K562 (cell line): ENCODE data around the gene FKBP7. TPM values are rescaled to one million over a fixed set of nuclear protein-coding genes. Genes with fewer than 3 reads are reported as not detected.

Experiments
- CBX1 ChIP-seq: sonication (generic); IDR thresholded peaks from 2 replicates; pipeline ENCODE4 v1.6.1; 2016; ENCODE audit warnings: antibody characterized with exemption, low read depth, mild to moderate bottlenecking
- U2AF1 ChIP-seq: fragments of 200-400 bp; formaldehyde crosslinking; optimal IDR thresholded peaks from 2 replicates; pipeline ENCODE3; 2017; ENCODE audit warnings: mild to moderate bottlenecking, low read depth, low read length, moderate library complexity
- polyA plus RNA-seq, 8 experiments: library from polyadenylated mRNA; depleted of rRNA in 4 of 8; stranded (reverse) in 5 of 8; unstranded in 3 of 8; fragments of >200 nt; fragmentation: Nextera tagmentation in 2 of 8; fragmentation: Illumina TruSeq in 1 of 8; extraction: Ambion mirVana in 2 of 8; extraction: Trizol in 1 of 8; gene quantifications; 2 replicates each; pipeline versions ENCODE4 v1.2.1 to v1.2.3, GENCODE V29; 2011 to 2014; ENCODE audit warnings: inconsistent platforms in 1 of 8, missing spikeins in 1 of 8
- total RNA-seq, 7 experiments: library from RNA; depleted of rRNA in 6 of 7; stranded (reverse); fragments of >200 nt in 6 of 7; fragmentation: Illumina TruSeq in 2 of 7; extraction: Trizol in 2 of 7; gene quantifications; 2 replicates each; pipeline versions ENCODE4 v1.2.1 to v1.2.3, GENCODE V29; 2011 to 2021; ENCODE audit warnings: low replicate concordance in 1 of 7
- TF ChIP-seq, protein P1 (sequence below): fragments of 250-450 bp; sonication (Bioruptor Pico); IDR thresholded peaks from 2 replicates; pipeline ENCODE4 v1.5.0; 2021; ENCODE audit warnings: mild to moderate bottlenecking, moderate library complexity
- TF ChIP-seq, protein P2 (sequence below), 2 experiments: fragments of 450-650 bp; IDR thresholded peaks; 2 replicates each; pipeline ENCODE4 v1.6.1; 2016; ENCODE audit warnings: mild to moderate bottlenecking in 2 of 2, borderline replicate concordance in 1 of 2, low read depth in 1 of 2, moderate library complexity in 1 of 2
- TF ChIP-seq, protein P3 (sequence below), 2 experiments: fragments of 450-650 bp in 1 of 2; IDR thresholded peaks; 2 replicates each; pipeline ENCODE4 v1.6.1; 2011 to 2017; ENCODE audit warnings: low read depth in 2 of 2, antibody characterized with exemption in 1 of 2, borderline replicate concordance in 1 of 2, low read length in 1 of 2, mild to moderate bottlenecking in 1 of 2, mixed read lengths in 1 of 2; ENCODE audit not compliant: control insufficient read depth in 1 of 2

The FKBP7 gene
- total and polyA plus RNA-seq, 9 of the 15 experiments (the other 6 are each of a cell fraction or from before 2014, with no cell fraction given) = 6.1 to 23.2 (median 19.0) TPM

DNA sequence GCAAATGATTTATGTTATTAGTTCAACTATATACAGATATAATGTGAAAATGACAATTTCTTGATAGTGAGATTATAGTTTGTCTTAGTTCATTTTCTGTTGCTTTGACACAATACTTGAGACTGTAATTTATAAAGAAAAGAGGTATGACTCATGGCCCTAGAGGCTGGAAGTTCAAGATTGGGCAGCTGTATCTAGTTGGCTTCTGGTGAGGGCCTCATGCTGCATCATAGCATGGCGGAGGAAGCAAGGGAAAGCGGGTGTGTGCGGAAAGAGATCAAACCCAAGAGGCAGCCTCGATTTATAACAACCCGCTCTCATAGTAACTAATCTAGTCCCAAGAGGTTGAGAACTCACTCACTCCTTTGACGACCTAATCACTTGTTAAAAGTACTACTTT, 13.2 kb upstream of the FKBP7 start (continued):
- TF ChIP-seq, protein P1, sequence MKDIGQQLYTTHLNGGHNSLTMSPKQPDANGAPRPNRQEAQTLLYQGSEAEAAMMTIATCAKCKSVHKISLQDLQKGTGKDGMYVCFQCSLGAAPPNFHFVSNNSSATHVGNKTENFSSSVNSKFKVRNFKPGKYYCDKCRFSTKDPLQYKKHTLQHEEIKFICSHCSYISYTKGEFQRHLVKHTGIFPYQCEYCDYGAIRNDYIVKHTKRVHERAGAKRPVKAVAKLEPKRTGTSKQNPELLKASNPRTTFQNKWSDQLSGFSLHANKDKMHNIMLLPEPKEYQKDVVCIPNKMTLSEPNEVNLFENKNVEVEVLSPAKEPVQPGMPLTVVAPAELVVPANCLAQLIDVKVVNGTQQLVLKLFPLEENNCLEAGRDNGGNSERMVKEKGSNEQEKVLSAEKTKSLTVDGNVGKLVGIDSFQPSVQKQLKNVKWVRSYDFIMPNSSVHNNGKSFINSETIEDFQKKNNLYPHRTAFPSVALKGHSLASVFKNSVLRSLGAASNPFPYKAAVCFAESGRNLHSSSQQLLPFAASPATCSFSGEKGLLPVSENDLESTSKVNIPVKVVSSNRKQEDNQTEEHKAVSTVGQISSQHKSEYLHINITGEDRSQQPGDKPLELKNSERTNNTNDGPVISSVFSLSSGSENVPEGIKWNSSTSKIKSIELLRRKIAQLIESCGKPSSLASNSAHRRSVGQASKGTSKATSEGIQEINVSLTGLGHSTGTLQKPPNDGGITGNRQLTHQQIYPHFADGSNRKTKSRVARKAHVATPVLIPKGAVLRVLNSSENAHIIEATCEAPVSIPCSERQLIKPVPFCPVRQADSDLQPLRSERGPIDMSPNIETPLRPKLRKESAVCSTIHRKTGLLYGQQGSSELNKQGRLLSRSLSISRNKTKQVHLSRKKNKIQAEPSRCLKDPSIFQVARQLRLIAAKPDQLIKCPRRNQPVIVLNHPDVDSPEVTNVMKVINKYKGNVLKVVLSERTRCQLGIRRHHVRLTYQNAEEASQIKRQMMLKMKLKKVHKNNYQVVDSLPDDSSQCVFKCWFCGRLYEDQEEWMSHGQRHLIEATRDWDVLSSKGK (CRISPR knock-in tag) = no peak
- TF ChIP-seq U2AF1 = no peak
- TF ChIP-seq, protein P2, sequence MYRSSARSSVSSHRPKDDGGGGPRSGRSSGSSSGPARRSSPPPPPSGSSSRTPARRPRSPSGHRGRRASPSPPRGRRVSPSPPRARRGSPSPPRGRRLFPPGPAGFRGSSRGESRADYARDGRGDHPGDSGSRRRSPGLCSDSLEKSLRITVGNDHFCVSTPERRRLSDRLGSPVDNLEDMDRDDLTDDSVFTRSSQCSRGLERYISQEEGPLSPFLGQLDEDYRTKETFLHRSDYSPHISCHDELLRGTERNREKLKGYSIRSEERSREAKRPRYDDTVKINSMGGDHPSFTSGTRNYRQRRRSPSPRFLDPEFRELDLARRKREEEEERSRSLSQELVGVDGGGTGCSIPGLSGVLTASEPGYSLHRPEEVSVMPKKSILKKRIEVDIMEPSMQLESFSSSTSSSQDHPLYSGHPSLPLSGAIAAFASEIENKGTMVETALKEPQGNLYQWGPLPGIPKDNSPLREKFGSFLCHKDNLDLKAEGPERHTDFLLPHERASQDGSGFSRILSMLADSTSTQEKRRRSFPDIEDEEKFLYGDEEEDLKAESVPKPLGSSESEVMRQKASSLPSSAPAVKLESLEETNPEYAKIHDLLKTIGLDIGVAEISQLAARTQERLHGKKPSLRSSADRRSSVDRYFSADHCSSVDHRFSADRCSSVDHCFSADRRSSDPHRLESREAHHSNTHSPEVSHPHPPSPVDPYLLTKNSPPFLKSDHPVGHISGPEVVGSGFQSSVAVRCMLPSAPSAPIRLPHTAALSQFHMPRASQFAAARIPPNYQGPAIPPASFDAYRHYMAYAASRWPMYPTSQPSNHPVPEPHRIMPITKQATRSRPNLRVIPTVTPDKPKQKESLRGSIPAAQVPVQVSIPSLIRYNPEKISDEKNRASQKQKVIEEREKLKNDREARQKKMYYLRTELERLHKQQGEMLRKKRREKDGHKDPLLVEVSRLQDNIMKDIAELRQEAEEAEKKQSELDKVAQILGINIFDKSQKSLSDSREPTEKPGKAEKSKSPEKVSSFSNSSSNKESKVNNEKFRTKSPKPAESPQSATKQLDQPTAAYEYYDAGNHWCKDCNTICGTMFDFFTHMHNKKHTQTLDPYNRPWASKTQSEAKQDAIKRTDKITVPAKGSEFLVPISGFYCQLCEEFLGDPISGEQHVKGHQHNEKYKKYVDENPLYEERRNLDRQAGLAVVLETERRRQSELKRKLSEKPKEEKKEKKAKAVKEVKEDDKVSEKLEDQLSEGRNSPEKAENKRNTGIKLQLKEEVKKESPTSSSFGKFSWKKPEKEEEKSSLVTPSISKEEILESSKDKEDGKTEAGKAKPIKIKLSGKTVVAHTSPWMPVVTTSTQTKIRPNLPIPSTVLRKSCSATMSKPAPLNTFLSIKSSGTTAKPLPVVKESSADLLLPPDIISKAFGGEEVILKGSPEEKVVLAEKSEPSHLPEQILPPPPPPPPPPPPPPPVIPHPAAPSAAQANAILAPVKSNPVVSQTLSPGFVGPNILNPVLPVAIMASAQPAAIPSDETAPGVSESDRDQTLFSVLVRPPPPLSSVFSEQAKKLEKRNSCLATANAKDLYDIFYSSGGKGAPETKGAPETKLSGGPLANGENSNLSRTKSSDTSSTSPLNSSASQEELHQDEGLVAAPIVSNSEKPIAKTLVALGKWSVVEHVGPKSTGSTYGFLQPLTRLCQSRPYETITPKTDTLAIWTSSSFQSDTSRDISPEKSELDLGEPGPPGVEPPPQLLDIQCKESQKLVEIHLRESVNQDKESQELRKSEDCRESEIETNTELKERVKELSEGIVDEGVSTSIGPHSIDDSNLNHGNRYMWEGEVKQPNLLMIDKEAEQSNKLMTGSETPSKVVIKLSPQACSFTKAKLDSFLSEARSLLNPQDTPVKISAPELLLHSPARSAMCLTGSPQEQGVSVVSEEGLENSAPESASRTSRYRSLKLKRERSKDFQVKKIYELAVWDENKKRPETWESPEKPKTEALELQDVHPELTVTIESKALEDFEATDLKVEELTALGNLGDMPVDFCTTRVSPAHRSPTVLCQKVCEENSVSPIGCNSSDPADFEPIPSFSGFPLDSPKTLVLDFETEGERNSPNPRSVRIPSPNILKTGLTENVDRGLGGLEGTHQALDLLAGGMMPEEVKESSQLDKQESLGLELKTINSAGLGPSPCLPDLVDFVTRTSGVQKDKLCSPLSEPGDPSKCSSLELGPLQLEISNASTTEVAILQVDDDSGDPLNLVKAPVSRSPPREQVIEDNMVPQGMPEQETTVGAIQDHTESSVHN (IDR thresholded peaks at IDR 0.05; ENCODE audit: borderline replicate concordance in 1 of 2, low read depth in 1 of 2) = no peak
- TF ChIP-seq, protein P3, sequence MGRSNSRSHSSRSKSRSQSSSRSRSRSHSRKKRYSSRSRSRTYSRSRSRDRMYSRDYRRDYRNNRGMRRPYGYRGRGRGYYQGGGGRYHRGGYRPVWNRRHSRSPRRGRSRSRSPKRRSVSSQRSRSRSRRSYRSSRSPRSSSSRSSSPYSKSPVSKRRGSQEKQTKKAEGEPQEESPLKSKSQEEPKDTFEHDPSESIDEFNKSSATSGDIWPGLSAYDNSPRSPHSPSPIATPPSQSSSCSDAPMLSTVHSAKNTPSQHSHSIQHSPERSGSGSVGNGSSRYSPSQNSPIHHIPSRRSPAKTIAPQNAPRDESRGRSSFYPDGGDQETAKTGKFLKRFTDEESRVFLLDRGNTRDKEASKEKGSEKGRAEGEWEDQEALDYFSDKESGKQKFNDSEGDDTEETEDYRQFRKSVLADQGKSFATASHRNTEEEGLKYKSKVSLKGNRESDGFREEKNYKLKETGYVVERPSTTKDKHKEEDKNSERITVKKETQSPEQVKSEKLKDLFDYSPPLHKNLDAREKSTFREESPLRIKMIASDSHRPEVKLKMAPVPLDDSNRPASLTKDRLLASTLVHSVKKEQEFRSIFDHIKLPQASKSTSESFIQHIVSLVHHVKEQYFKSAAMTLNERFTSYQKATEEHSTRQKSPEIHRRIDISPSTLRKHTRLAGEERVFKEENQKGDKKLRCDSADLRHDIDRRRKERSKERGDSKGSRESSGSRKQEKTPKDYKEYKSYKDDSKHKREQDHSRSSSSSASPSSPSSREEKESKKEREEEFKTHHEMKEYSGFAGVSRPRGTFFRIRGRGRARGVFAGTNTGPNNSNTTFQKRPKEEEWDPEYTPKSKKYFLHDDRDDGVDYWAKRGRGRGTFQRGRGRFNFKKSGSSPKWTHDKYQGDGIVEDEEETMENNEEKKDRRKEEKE (IDR thresholded peaks at IDR 0.05; ENCODE audit: borderline replicate concordance in 1 of 2, control insufficient read depth in 1 of 2, low read depth in 2 of 2, low read length in 1 of 2) = no peak
- no peak for TF ChIP-seq CBX1
